Esophagus squamous epithelium (tissue), 4 donors: Measurements from ENCODE around the gene DIABLO.

Source experiments
- POLR2A ChIP-seq, 4 donors: fragments of 450-650 bp; IDR thresholded peaks; one replicate each; pipeline ENCODE4 v1.6.1; 2017; ENCODE audit warnings: antibody characterized with exemption in 4 of 4, mild to moderate bottlenecking in 4 of 4, moderate library complexity in 3 of 4
- TF ChIP-seq, protein P1 (sequence below), 6 experiments: fragments of 450-650 bp in 4 of 6; fragments of 200-600 bp in 2 of 6; sonication (generic) in 2 of 6; IDR thresholded peaks; one replicate each; pipeline ENCODE4 v1.5.1; 2016 to 2019; ENCODE audit warnings: antibody characterized with exemption in 6 of 6, mild to moderate bottlenecking in 4 of 6, moderate library complexity in 4 of 6

DNA sequence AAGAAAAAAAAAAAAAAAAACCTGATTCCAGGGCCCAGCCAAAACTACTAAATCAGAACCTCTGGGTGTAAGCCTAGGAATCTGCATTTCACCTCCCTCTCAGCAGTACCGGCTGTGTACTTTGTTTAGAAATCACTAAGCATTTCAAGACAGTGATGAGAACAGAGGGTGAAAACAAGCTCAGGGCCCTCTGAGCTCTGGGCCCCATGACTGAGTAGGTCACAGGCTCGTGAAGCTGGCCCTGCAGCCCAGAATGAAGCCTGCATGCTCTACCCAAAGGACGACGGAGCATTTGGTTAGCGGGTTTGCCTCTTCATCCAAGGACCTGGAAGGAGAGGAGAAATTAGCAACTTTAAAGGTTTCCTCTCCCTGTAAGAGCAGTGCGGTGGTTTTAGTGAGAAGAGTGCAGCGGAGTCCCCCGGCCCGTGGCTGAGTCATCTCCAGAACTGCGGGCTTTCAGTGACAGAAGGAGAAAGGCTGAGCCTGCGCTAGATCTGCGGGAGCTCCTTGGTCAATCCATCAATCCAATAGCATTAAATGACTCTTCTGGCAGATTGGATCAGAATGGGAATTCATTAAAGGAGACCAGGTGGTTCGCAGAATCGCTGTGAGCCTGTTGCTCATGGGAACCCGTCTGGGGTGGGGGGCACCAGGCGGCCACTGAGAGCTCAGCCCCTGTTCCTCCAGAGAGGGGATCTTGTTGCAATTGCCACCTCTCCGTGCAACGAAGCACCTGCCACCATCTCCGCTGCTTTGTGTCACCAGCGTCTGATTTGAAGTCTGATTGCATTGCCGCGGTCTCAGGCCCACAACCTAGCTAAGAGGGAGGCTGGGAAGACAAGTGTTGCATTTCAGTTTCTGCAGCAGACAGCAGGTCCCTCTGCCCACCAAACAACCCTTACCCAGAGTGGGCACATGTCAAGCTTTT, 59.2 kb downstream of the DIABLO start:
- TF ChIP-seq, protein P1, sequence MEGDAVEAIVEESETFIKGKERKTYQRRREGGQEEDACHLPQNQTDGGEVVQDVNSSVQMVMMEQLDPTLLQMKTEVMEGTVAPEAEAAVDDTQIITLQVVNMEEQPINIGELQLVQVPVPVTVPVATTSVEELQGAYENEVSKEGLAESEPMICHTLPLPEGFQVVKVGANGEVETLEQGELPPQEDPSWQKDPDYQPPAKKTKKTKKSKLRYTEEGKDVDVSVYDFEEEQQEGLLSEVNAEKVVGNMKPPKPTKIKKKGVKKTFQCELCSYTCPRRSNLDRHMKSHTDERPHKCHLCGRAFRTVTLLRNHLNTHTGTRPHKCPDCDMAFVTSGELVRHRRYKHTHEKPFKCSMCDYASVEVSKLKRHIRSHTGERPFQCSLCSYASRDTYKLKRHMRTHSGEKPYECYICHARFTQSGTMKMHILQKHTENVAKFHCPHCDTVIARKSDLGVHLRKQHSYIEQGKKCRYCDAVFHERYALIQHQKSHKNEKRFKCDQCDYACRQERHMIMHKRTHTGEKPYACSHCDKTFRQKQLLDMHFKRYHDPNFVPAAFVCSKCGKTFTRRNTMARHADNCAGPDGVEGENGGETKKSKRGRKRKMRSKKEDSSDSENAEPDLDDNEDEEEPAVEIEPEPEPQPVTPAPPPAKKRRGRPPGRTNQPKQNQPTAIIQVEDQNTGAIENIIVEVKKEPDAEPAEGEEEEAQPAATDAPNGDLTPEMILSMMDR (IDR thresholded peaks at IDR 0.05), result no peak
- no peak for TF ChIP-seq POLR2A (IDR thresholded peaks at IDR 0.05)
